Activated naive CD8-positive, alpha-beta T cell treated with anti-CD3 and anti-CD28 coated beads, Interleukin-2, amount 10 ng/mL, durations not matched to agents 7 days and 5 days (primary cell): ENCODE data around the gene PPP1R12C. TPM values are rescaled to one million over a fixed set of nuclear protein-coding genes. Genes with fewer than 3 reads are reported as not detected.

Experiments used
- ATAC-seq: fragments of 150-1000 bp; cut with Tn5 transposase; one replicate; pipeline ENCODE4 v1.10.0; 2021; ENCODE audit warnings: low read depth, moderate library complexity
- POLR2A ChIA-PET: fragments of 350-600 bp; sonication (Branson Sonifier 250); formaldehyde crosslinking; loops from one replicate; lab custom pipeline; 2021; ENCODE audit warnings: antibody characterized with exemption; lab: Charles Lee
- DNase-seq: peaks from one replicate; pipeline ENCODE4 v3.0.0; 2021
- H3K27ac Mint-ChIP-seq: one replicate; pipeline ENCODE4 v1.8.0; 2022; ENCODE audit warnings: mild to moderate bottlenecking, mixed read lengths
- H3K27me3 Mint-ChIP-seq: one replicate; pipeline ENCODE4 v1.8.0; 2022; ENCODE audit warnings: mild to moderate bottlenecking, moderate library complexity, mixed read lengths
- H3K36me3 Mint-ChIP-seq: one replicate; pipeline ENCODE4 v1.8.0; 2021; ENCODE audit warnings: mild to moderate bottlenecking, mixed read lengths
- H3K4me1 Mint-ChIP-seq: one replicate; pipeline ENCODE4 v1.8.0; 2021; ENCODE audit warnings: mixed read lengths
- H3K4me3 Mint-ChIP-seq: one replicate; pipeline ENCODE4 v1.8.0; 2022; ENCODE audit warnings: mild to moderate bottlenecking, moderate library complexity, mixed read lengths
- H3K9me3 Mint-ChIP-seq: one replicate; pipeline ENCODE4 v1.8.0; 2021; ENCODE audit warnings: mixed read lengths
- total RNA-seq, 2 experiments: library from RNA; stranded (reverse); gene quantifications; one replicate each; pipeline ENCODE4 v1.2.3, GENCODE V29; 2021

The PPP1R12C gene
- total RNA-seq, 2 experiments from 2014 or later, result 147 to 157 TPM

DNA sequence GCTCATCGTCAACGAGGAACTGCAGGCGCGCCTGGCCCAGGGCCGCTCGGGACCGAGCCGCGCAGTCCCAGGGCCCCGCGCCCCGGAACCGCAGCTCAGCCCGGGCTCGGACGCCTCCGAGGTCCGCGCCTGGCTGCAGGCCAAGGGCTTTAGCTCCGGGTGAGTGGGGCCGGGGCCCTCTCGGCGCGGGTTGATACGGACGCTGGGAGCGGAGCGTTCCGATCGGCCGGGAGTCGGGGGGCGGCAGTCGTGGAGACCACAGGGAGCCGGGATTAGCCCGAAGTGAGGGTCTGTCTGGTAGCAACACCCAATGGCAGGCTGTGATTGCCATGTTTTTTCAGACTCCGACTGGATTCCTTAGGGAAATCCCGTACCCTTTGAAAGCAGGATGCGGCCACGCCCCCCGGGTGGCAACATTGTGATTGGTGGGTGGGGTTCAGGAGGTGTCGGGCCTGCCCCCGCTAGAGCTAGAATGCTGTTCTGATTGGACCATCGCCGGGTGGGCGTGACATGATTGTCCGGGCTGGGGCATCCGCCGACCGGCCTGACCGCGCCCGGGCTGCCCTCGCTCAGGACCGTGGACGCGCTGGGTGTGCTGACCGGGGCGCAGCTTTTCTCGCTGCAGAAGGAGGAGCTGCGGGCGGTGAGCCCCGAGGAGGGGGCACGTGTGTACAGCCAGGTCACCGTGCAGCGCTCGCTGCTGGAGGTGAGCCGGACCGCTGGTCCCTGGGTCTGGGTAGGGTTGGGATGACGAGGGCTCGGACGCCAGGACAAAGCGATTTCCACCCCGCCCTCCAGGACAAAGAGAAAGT, 30.5 kb downstream of the PPP1R12C start:
- Mint-ChIP-seq H3K27ac (no peak overlapping the region), H3K4me1 (peaks cover 22% of the 10 kb centered on the region), H3K4me3 (peak overlapping the region; percentile 53), H3K9me3 (no peaks in the 10 kb centered on the region), H3K27me3 (peaks cover 56% of the 10 kb centered on the region), H3K36me3 (peaks cover 7% of the 10 kb centered on the region)
- POLR2A ChIA-PET, result interaction anchor here (1.2 to 1.3 kb wide), 2 partner anchors 24 to 30 kb away, joined by 3 read pairs; partner anchors contain the start of genes PPP1R12C and RDH13
- ATAC-seq (peak; percentile 27), DNase-seq (peak; percentile 63)

DNA sequence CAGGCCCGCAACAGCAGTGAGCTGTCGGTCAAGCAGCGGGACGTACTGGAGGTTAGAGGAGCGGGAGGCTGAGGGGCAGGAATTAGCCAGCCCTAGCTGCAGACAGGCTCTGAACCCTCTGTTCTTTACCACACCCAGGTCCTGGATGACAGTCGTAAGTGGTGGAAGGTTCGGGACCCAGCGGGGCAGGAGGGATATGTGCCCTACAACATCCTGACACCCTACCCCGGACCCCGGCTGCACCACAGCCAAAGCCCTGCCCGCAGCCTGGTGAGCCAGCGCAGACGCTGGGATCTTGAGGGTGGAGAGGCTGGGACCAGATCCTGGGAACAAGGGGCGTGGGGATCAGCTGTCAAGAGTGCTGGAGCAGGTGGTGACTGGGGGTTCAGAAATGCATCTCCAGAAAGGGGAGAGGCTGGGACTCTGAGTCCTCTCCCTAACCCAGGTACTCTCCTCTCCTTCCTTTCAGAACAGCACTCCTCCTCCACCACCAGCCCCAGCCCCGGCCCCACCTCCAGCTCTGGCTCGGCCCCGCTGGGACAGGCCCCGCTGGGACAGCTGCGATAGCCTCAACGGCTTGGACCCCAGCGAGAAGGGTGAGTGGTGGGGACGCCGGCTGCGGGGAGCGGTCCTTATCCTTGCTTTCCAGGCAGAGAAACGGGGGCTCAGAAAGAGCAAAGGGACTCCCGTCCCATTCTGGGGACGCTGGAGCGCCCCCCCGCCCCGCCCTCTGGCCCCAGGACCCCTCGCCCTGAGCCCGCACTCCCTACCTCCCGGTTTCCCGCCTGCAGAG, 31.3 kb downstream of the PPP1R12C start:
- peaks cover 22% of the 10 kb centered on the region for H3K4me1 Mint-ChIP-seq
- DNase-seq, result no peak
- H3K27me3 Mint-ChIP-seq, result peaks cover 58% of the 10 kb centered on the region
- H3K9me3 Mint-ChIP-seq, result no peaks in the 10 kb centered on the region
- H3K36me3 Mint-ChIP-seq, result peaks cover 7% of the 10 kb centered on the region
- no peak for ATAC-seq
- H3K4me3 Mint-ChIP-seq, result no peak overlapping the region
- no peak overlapping the region for H3K27ac Mint-ChIP-seq
- POLR2A ChIA-PET, result interaction anchor here (1.3 kb wide), 1 partner anchor 23 kb away, joined by 3 read pairs; the partner anchor contains the start of gene RDH13

DNA sequence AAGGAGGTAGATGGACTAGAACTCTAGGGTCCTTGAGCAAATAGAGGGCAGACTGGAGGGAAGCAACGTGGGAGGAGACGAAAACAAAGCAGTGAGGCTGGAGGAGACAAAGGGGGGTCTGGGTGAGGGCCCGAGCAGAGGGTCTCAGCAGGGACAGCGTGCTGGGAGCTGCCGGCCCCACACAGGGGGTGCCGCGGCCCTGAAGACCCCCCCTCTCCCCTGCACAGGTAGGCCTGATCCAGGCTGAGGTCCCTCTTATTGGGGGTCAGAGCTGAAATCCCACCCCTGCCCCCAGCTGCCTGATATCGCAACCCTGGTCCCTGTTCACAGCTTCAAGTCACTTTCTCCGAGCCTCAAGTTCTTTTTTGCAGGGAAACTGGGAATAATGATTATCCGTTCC, 33.0 kb downstream of the PPP1R12C start:
- peaks cover 11% of the 10 kb centered on the region for H3K36me3 Mint-ChIP-seq
- DNase-seq, result no peak
- H3K9me3 Mint-ChIP-seq, result no peaks in the 10 kb centered on the region
- no peak overlapping the region for H3K27ac Mint-ChIP-seq
- peaks cover 27% of the 10 kb centered on the region for H3K4me1 Mint-ChIP-seq
- H3K4me3 Mint-ChIP-seq, result no peak overlapping the region
- POLR2A ChIA-PET, result no interaction called here
- no peak for ATAC-seq
- peaks cover 58% of the 10 kb centered on the region for H3K27me3 Mint-ChIP-seq

DNA sequence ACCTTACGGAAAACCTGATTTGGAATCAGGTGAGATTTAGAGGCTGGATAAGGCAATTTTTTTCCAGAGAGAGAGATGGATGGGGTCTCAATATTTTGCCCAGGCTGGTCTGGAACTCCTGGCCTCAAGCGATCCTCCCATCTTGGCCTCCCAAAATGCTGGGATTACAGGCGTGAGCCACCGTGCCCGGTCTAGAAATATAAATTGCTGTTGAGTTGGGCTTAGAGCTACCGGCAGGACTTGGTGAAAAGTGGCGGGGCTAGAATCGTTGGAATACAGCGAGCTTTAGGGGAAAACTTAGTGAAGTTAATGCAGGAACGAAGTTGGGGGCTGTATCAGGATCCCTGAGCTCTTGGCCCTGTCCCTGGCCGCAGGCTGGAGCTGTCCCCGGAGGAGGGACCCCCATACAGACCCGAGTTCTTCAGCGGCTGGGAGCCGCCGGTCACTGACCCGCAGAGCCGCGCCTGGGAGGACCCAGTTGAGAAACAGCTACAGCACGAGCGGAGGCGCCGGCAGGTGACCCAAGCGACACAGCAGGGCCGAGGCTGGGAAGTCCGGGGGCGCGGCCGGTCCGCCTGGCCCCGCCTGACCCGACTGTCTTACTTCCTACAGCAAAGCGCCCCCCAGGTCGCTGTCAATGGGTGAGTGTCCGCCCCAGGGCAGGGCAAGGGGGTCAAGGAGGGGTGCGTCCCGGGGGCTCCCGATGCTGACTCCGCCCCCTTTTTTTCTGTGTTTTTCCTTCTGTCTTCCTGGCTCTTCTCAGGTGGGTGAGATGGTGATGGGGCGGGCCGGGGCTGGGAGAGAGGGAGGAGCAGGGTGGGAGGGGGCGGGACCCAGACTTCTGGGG, 34.2 kb downstream of the PPP1R12C start:
- no peak overlapping the region for H3K4me3 Mint-ChIP-seq
- ATAC-seq (no peak), DNase-seq (no peak)
- no peak overlapping the region for H3K27ac Mint-ChIP-seq
- peaks cover 50% of the 10 kb centered on the region for H3K27me3 Mint-ChIP-seq
- peaks cover 7% of the 10 kb centered on the region for H3K36me3 Mint-ChIP-seq
- peaks cover 19% of the 10 kb centered on the region for H3K4me1 Mint-ChIP-seq
- no peaks in the 10 kb centered on the region for H3K9me3 Mint-ChIP-seq
- POLR2A ChIA-PET, result interaction anchor here (0.9 kb wide), 1 partner anchor 33 kb away, joined by 3 read pairs; no protein-coding TSS in a partner anchor

DNA sequence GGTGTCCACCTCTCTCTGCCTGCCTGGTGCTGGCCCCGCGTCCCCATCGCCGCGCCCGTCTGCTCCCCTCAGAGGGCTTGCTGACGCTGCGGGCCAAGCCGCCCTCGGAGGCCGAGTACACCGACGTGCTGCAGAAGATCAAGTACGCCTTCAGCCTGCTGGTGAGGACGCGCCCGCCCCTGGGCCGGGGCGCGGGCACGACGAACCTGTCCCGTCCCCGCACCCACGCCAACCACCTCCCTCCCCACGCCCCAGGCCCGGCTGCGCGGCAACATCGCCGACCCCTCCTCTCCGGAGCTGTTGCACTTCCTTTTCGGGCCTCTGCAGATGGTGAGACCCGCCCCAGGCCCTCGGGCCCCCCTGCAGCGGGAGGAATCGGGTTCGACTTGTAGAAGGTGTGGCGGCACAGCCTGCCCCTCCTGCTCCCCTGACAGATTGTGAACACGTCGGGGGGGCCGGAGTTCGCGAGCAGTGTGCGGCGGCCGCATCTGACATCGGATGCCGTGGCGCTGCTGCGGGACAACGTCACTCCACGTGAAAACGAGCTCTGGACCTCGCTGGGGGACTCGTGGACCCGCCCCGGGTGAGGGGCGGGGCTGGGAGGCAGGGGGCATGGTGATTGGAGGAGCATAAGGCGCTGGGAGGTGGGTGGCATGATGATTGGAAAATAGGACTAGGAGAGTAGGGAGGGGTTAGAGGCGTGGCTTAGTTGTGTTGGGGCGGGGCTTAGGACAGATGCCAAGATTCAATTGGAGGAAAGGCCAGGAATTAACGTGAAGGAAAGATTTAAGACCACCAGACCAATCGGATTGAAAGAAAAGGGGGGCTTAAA, 35.2 kb downstream of the PPP1R12C start:
- peak overlapping the region; percentile 83 for H3K4me3 Mint-ChIP-seq
- DNase-seq, result peak; percentile 55
- peaks cover 42% of the 10 kb centered on the region for H3K27me3 Mint-ChIP-seq
- POLR2A ChIA-PET, result interaction anchor here (0.5 to 1.0 kb wide), 3 partner anchors 19 to 556 kb away, joined by 3 to 4 read pairs (median 3); partner anchors contain the start of gene RDH13
- ATAC-seq, result no peak
- H3K27ac Mint-ChIP-seq, result peak overlapping the region; percentile 52
- peaks cover 4% of the 10 kb centered on the region for H3K36me3 Mint-ChIP-seq
- H3K4me1 Mint-ChIP-seq, result peaks cover 12% of the 10 kb centered on the region
- no peaks in the 10 kb centered on the region for H3K9me3 Mint-ChIP-seq

DNA sequence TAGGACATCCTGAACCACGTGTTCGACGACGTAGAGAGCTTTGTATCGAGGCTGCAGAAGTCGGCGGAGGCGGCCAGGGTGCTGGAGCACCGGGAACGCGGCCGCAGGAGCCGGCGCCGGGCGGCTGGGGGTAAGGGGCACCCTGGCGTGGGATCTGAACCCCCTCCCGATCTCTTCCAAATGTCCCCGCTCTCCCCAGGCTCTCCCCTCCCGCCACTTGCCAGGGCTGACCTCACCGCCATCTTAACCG, 35.7 kb downstream of the PPP1R12C start:
- Mint-ChIP-seq H3K4me1 (peaks cover 11% of the 10 kb centered on the region), H3K4me3 (peak overlapping the region; percentile 83), H3K27me3 (peaks cover 38% of the 10 kb centered on the region), H3K9me3 (no peaks in the 10 kb centered on the region), H3K27ac (peak overlapping the region; percentile 97), H3K36me3 (peaks cover 4% of the 10 kb centered on the region)
- DNase-seq, result no peak
- POLR2A ChIA-PET, result interaction anchor here (0.5 to 1.0 kb wide), 3 partner anchors 19 to 710 kb away, joined by 3 to 5 read pairs (median 4); partner anchors contain the start of gene RDH13
- ATAC-seq, result no peak

DNA sequence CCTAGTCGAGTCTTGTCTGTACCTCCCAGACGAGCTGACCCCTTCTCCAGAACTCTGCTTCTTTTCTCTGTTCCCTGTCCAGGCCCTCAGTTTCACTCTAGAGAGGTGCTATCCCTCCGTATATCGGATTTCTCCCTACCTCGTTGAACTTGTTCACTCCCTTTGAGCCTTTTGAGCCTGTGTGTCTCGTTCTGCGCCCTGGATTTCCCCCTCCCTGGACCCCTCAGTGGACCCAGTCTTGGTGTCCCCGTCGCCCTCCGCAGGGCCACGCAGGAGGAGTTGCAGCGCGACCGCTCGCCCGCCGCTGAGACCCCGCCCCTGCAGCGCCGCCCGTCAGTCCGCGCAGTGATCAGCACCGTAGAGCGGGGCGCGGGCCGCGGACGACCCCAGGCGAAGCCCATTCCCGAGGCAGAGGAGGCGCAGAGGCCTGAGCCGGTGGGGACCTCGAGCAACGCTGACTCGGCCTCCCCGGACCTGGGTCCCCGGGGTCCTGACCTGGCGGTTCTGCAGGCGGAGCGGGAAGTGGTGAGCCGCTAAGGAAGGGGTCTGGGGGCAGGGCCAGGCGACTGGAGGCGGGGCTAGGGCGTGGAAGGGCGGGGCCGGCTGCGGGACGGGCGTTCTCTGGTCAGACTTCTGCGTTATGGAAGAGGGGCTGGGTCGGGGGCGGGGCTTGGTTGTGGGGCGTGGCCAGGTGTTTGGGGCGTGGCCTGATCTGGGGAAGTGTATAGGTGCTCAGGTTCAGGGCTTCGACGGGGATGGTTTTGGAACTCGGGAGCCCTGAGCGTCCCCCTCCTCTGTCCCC, 36.3 kb downstream of the PPP1R12C start:
- H3K9me3 Mint-ChIP-seq, result no peaks in the 10 kb centered on the region
- ATAC-seq (peak; percentile 80), DNase-seq (peak; percentile 98)
- peak overlapping the region; percentile 83 for H3K4me3 Mint-ChIP-seq
- POLR2A ChIA-PET, result interaction anchor here (0.5 to 1.7 kb wide), 11 partner anchors 8 to 709 kb away, joined by 3 to 11 read pairs (median 4); partner anchors contain the start of gene RDH13
- H3K27me3 Mint-ChIP-seq, result peaks cover 38% of the 10 kb centered on the region
- peaks cover 4% of the 10 kb centered on the region for H3K36me3 Mint-ChIP-seq
- peak overlapping the region; percentile 97 for H3K27ac Mint-ChIP-seq
- peaks cover 11% of the 10 kb centered on the region for H3K4me1 Mint-ChIP-seq

DNA sequence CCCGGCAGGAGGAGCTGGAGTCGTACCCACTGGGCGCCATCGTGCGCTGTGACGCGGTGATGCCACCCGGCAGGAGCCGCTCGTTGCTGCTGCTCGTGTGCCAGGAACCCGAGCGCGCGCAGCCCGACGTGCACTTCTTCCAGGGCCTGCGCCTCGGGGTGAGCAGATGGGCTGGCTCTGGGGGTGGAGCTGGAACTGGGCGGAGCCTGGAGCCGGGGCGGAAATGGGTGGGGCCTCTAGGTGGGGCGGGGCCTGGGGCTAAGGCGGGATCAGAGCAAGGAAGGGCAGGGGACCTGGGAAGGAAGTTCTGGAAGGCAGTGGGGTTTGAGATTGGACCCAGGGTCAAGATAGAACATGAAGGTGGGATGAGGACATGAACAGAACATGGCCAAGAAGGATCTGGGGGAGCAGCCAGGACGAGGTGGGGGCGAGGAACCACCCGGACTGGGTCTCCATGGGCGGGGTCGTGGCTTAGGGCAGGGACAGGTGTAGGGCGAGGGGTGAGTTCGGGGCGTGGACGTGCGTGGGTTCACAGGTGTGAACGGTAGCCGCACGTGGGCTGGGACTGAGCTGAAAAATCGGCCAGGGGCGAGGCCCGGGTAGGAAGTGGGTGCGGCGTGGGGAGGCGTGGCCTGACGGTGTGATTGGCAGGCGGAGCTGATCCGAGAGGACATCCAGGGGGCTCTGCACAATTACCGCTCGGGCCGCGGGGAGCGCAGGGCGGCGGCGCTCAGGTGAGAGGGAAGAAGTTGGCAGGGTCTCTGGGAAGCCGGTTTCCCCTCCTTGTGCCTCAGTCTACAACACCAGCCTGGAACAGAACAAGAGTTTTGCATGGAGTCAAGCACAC, 37.1 kb downstream of the PPP1R12C start:
- H3K36me3 Mint-ChIP-seq, result peaks cover 4% of the 10 kb centered on the region
- H3K27ac Mint-ChIP-seq, result peak overlapping the region; percentile 97
- no peaks in the 10 kb centered on the region for H3K9me3 Mint-ChIP-seq
- POLR2A ChIA-PET, result interaction anchor here (0.6 to 1.7 kb wide), 10 partner anchors 9 to 329 kb away, joined by 3 to 11 read pairs (median 4); partner anchors contain the start of genes NLRP2 and RDH13
- peaks cover 32% of the 10 kb centered on the region for H3K27me3 Mint-ChIP-seq
- DNase-seq (peak; percentile 88), ATAC-seq (peak; percentile 59)
- peak overlapping the region; percentile 83 for H3K4me3 Mint-ChIP-seq
- peaks cover 11% of the 10 kb centered on the region for H3K4me1 Mint-ChIP-seq

DNA sequence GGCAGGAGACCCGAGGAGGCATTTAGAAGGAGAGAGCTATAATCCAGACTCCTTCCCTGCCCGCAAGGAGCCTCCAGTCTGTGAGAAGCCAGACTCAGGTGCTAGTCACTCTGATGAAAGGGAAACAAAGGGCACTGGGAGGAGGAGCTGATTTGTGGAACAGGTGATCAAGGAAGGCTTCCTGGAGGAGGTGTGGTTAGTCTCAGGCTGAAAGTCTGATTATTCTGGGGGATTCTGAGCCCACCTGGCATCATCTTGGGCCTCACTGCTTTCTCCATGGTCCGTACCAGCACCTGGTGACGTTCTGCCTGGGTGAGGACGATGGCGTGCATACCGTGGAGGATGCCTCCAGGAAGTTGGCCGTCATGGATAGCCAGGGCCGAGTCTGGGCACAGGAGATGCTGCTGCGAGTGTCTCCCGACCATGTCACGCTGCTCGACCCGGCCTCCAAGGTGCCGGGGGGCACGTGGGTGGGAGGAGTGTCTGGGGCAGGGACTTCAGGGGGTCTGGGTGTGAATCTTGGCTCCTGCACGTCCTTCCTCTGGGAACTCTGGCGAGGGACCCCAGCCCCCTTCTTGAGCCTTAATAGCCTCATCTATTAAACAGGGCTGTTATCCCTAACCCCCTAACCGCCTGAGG, 37.9 kb downstream of the PPP1R12C start:
- Mint-ChIP-seq H3K4me1 (peaks cover 11% of the 10 kb centered on the region), H3K27me3 (peaks cover 30% of the 10 kb centered on the region), H3K4me3 (peak overlapping the region; percentile 83), H3K9me3 (no peaks in the 10 kb centered on the region), H3K27ac (peak overlapping the region; percentile 97), H3K36me3 (peaks cover 4% of the 10 kb centered on the region)
- ATAC-seq, result no peak
- POLR2A ChIA-PET, result interaction anchor here (0.6 to 1.7 kb wide), 7 partner anchors 9 to 259 kb away, joined by 3 to 11 read pairs (median 5); partner anchors contain the start of gene RDH13
- no peak for DNase-seq

DNA sequence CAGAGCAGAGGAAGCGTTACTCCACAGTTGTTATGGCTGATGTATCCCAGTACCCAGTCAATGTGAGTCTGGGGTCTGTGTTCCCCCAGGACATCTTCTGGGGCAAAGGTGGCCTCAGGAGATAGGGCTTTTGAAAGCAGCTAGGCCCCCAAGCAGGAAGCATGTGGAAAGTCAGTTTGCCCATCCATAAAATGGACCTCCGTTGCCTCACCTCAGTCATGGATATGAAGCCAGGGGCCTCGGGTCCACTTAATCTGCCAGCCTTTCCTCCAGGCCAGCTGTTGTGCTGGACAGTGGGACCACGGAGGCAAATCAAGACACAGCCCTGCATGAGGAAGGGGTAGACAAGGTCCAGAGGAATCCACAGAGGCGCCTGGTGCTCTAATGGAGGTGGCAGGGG, 38.4 kb downstream of the PPP1R12C start:
- H3K9me3 Mint-ChIP-seq, result no peaks in the 10 kb centered on the region
- H3K27ac Mint-ChIP-seq, result peak overlapping the region; percentile 45
- DNase-seq (no peak), ATAC-seq (no peak)
- peaks cover 11% of the 10 kb centered on the region for H3K4me1 Mint-ChIP-seq
- POLR2A ChIA-PET, result no interaction called here
- peak overlapping the region; percentile 6 for H3K4me3 Mint-ChIP-seq
- H3K27me3 Mint-ChIP-seq, result peaks cover 27% of the 10 kb centered on the region
- H3K36me3 Mint-ChIP-seq, result peaks cover 4% of the 10 kb centered on the region
